ENCODE results near the gene OR2Z1. TPM values are rescaled to one million over a fixed set of nuclear protein-coding genes. Genes with fewer than 3 reads are reported as not detected.

The OR2Z1 gene
- total RNA-seq, 4 donors from 2014 or later = not detected

DNA sequence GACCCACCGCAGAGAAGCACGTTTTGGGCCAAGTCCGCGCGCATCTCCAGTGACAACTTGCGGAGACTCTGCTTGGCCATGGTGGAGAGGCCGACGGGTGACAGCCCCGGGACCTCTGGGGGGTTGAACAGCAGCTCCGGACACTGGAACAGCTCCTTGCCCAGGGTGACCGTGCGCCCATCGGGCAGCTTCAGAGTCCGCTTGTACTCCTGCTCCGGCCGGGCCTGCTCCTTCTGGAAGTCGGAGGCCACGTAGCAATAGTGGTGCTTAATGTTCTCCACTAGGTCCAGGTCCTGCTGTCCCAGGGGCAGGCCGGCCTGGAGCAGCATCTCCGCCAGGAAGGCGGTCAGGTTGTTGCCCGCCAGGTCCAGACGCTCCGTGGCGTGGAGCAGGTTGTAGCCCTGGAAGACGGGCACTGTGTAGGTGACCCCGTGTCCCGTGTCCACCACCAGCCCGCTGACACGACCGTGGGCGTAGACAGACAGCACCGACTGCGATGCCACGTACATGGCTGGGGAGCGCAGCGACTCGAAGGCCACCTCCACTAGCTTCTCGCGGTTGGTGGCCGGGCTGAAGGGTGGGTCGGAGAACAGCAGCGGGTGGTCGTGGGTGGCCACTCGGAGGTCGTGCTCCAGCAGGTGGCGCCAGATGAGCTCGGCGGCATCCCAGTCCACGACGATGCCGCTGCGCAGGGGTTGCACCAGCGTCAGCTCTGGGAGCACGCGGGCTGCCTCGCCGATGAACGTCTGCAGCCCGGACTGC lies 23.6 kb upstream of the OR2Z1 start:
- Histone ChIP-seq H3K4me1 (no peaks in the 10 kb centered on the region), H3K27ac (no peak overlapping the region), H3K27me3 (no peaks in the 10 kb centered on the region), H3K9me3 (no peaks in the 10 kb centered on the region), H3K36me3 (no peaks in the 10 kb centered on the region), H3K4me3 (replicated peaks in 1 of 3) (no peak overlapping the region)
- no peak for DNase-seq
- intact Hi-C loops (cut with DNase I) = no loop called here
- TF ChIP-seq, protein P1, sequence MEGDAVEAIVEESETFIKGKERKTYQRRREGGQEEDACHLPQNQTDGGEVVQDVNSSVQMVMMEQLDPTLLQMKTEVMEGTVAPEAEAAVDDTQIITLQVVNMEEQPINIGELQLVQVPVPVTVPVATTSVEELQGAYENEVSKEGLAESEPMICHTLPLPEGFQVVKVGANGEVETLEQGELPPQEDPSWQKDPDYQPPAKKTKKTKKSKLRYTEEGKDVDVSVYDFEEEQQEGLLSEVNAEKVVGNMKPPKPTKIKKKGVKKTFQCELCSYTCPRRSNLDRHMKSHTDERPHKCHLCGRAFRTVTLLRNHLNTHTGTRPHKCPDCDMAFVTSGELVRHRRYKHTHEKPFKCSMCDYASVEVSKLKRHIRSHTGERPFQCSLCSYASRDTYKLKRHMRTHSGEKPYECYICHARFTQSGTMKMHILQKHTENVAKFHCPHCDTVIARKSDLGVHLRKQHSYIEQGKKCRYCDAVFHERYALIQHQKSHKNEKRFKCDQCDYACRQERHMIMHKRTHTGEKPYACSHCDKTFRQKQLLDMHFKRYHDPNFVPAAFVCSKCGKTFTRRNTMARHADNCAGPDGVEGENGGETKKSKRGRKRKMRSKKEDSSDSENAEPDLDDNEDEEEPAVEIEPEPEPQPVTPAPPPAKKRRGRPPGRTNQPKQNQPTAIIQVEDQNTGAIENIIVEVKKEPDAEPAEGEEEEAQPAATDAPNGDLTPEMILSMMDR (IDR thresholded peaks at IDR 0.05) = no peak
- no peak for TF ChIP-seq POLR2A (IDR thresholded peaks at IDR 0.05)
- WGBS, 2 donors = 74 to 83% methylated on average over 20 to 32 of the region's 60 CpGs

DNA sequence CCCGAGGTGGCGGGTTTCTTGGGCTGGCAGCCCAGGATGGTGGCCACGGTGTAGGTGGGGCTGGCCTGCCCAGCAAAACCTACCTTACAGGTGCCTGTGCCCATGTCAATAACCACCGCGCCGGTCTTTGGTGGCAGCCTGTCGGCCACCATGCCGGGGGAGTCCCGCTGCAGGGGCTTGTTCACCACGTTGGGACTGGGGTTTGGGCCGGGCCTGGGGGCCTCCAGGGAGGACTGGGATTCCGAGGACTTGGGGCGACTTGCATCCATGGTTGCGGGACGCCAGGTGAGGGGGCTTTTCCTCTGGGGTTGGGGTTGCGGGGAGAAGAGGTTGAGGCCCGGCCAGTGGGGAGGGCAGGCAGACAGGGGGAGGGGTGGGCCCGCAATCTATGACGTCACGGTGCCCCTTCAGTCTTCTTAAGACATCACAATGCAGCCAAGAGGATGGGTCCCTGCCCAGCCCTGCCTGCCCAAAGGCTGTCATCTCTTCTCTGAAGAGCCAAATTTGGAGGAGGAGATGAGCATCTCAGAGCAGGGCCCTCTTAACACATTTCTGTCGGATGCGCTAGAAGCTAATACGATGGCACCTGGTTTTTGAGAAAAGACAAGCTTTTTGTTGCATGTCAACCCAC lies 22.9 kb upstream of the OR2Z1 start, which contains the start of gene ACTL9:
TSS of gene ACTL9 (minus strand) at position 363 of the 631 bp plus-strand sequence. CDS start at position 269, 94 bp downstream.
- intact Hi-C loops (cut with DNase I) = no loop called here
- no peak for DNase-seq
- 57 to 74% methylated on average over 11 to 13 of the region's 23 CpGs for WGBS, 2 donors
- no peaks in the 10 kb centered on the region for H3K4me1 ChIP-seq
- H3K9me3 ChIP-seq = no peaks in the 10 kb centered on the region
- no peaks in the 10 kb centered on the region for H3K27me3 ChIP-seq
- no peak within 1 kb of the TSS for H3K4me3 ChIP-seq (replicated peaks in 1 of 3)
- no peak within 1 kb of the TSS for H3K27ac ChIP-seq
- no peak for TF ChIP-seq POLR2A (IDR thresholded peaks at IDR 0.05)
- TF ChIP-seq, protein P1 (IDR thresholded peaks at IDR 0.05) = no peak
- H3K36me3 ChIP-seq = no peaks in the 10 kb centered on the region

DNA sequence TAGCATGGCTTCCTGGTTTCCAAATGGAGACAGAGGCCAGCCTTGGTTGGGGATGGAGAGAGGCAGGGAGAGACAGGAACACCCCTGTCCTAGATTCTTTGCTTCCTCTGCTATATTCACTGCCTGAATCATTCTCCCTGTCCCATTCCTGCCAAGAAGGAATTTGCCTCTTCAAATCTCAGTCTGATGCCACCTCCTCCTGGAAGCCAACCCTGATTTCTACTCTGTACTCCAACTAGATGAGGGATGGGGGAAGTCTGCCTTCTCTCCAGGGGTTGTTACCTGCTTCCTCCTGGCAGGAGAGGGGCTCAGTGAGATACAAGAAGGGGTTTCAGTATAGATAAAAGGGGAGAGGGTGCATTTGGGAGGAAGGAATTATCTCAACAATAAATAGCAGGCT lies 21.5 kb upstream of the OR2Z1 start:
- TF ChIP-seq, protein P1 (IDR thresholded peaks at IDR 0.05) = no peak
- TF ChIP-seq POLR2A (IDR thresholded peaks at IDR 0.05) = no peak
- no peaks in the 10 kb centered on the region for H3K27me3 ChIP-seq
- H3K36me3 ChIP-seq = no peaks in the 10 kb centered on the region
- no peak for DNase-seq
- H3K4me3 ChIP-seq (replicated peaks in 1 of 3) = no peak overlapping the region
- no peak overlapping the region for H3K27ac ChIP-seq
- H3K4me1 ChIP-seq = no peaks in the 10 kb centered on the region
- H3K9me3 ChIP-seq = no peaks in the 10 kb centered on the region
- intact Hi-C loops (cut with DNase I) = no loop called here

DNA sequence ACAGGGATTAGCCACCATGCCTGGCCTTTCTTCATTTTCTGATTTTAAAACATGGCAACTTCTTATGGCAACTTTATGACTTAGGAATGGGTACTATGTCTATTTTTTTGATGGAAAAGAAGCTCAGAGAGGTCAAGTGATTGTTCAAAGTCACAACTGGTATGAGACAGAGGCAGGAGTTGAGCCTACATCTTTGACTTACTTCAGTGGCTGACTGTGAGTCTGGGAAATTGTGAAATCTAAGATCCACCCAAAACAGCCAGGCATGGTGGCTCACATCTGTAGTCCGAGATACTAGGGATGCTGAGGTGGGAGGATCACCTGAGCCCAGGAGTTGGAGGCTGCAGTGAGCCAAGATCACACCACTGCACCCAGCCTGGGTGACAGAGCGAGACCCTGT lies 20.5 kb upstream of the OR2Z1 start:
- intact Hi-C loops (cut with DNase I) = no loop called here
- Histone ChIP-seq H3K4me1 (no peaks in the 10 kb centered on the region), H3K27me3 (no peaks in the 10 kb centered on the region), H3K27ac (no peak overlapping the region), H3K9me3 (no peaks in the 10 kb centered on the region), H3K36me3 (no peaks in the 10 kb centered on the region), H3K4me3 (replicated peaks in 1 of 3) (no peak overlapping the region)
- WGBS, 2 donors = 79 to 80% methylated on average over 2 of the region's 2 CpGs
- TF ChIP-seq, protein P1 (IDR thresholded peaks at IDR 0.05) = no peak
- TF ChIP-seq POLR2A (IDR thresholded peaks at IDR 0.05) = no peak
- no peak for DNase-seq

DNA sequence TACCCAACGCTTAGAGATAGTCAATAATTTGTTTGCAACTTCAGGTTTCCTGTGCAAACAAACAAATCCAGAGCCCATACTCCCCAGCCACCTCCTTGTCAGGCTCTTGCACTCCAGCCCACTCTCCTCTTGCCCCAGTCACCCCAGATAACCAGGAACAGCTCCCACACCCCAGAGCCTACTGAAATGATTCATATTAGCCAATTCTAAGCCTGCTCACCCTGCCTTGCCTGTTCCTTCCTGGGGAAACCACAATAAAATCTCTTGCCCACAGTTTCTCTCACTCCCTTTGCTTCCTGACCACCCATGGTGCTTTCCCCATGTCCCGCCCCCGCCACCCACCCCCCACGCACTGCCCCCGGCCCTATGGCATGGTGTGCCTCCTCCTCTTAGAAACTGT lies 19.1 kb upstream of the OR2Z1 start:
- Histone ChIP-seq H3K27ac (no peak overlapping the region), H3K27me3 (no peaks in the 10 kb centered on the region), H3K9me3 (no peaks in the 10 kb centered on the region), H3K36me3 (no peaks in the 10 kb centered on the region), H3K4me3 (replicated peaks in 1 of 3) (no peak overlapping the region), H3K4me1 (no peaks in the 10 kb centered on the region)
- TF ChIP-seq, protein P1 (IDR thresholded peaks at IDR 0.05) = no peak
- no peak for TF ChIP-seq POLR2A (IDR thresholded peaks at IDR 0.05)
- intact Hi-C loops (cut with DNase I) = no loop called here
- 36 to 49% methylated on average over 5 of the region's 5 CpGs for WGBS, 2 donors
- no peak for DNase-seq
